Neural cell (in vitro differentiated cells): ENCODE data around the gene DHX16.

Experiments
- CTCF ChIP-seq: fragments of 450-650 bp; IDR thresholded peaks from 2 replicates; pipeline ENCODE4 v1.5.1; 2014; ENCODE audit warnings: antibody characterized with exemption, mild to moderate bottlenecking, moderate library complexity; ENCODE audit not compliant: poor library complexity, severe bottlenecking
- EP300 ChIP-seq: fragments of 450-650 bp; conservative IDR thresholded peaks from 2 replicates; pipeline ENCODE4 v1.6.1; 2014; ENCODE audit warnings: antibody characterized with exemption, mild to moderate bottlenecking, moderate library complexity; ENCODE audit not compliant: poor library complexity, severe bottlenecking
- EZH2 ChIP-seq: fragments of 200-600, 300-800 bp; shearing (Covaris generic), sonication (generic); IDR thresholded peaks from 2 replicates; pipeline ENCODE4 v1.6.1; 2014; ENCODE audit warnings: antibody characterized with exemption, low read length, borderline replicate concordance, mild to moderate bottlenecking; ENCODE audit not compliant: insufficient read depth, poor library complexity, severe bottlenecking
- MXI1 ChIP-seq: fragments of 450-650 bp; conservative IDR thresholded peaks from 2 replicates; pipeline ENCODE4 v1.6.1; 2014; ENCODE audit warnings: antibody characterized with exemption, mild to moderate bottlenecking; ENCODE audit not compliant: poor library complexity, severe bottlenecking
- POLR2AphosphoS5 ChIP-seq: IDR thresholded peaks from 2 replicates; pipeline ENCODE4 v1.6.1; 2012
- RAD21 ChIP-seq: fragments of 450-650 bp; conservative IDR thresholded peaks from 2 replicates; pipeline ENCODE4 v1.6.1; 2014; ENCODE audit warnings: antibody characterized with exemption, mild to moderate bottlenecking, moderate library complexity
- REST ChIP-seq: IDR thresholded peaks from 2 replicates; pipeline ENCODE4 v1.6.1; 2012; ENCODE audit warnings: borderline replicate concordance
- SMC3 ChIP-seq: fragments of 450-650 bp; conservative IDR thresholded peaks from 2 replicates; pipeline ENCODE4 v1.6.1; 2014; ENCODE audit warnings: antibody characterized with exemption, mild to moderate bottlenecking, moderate library complexity; ENCODE audit not compliant: poor library complexity
- TAF1 ChIP-seq: IDR thresholded peaks from 2 replicates; pipeline ENCODE4 v1.6.1; 2012; ENCODE audit warnings: low read depth

- TF ChIP-seq EP300 = no peak
- no peak for TF ChIP-seq POLR2AphosphoS5
- TF ChIP-seq CTCF = no peak
- TF ChIP-seq MXI1 = no peak
- TF ChIP-seq EZH2 = no peak
- no peak for TF ChIP-seq REST
- TF ChIP-seq RAD21 = no peak
- TF ChIP-seq SMC3 = no peak
- no peak for TF ChIP-seq TAF1
Measured at GRCh38 chr6:30711758-30712380, 39.1 kb upstream of the DHX16 start.
